SU-DHL-6 (cell line): ENCODE results near the gene TMEM178B.

Experiments used
- H2AFZ ChIP-seq: fragments of 200-600 bp; sonication (generic); 2 replicates; pipeline ENCODE4 v1.6.1; 2014; ENCODE audit warnings: low read depth, mild to moderate bottlenecking, moderate library complexity, mixed read lengths, antibody characterized with exemption, low read length; ENCODE audit not compliant: severe bottlenecking
- H3F3A ChIP-seq: fragments of 200-600 bp; shearing (Covaris generic); 2 replicates; pipeline ENCODE4 v1.6.0; 2016; ENCODE audit warnings: antibody characterized with exemption, mild to moderate bottlenecking; ENCODE audit not compliant: insufficient read depth
- H3K27ac ChIP-seq: fragments of 200-600 bp; sonication (generic); 2 replicates; pipeline ENCODE4 v1.5.1; 2016; ENCODE audit warnings: low read depth, mild to moderate bottlenecking, low read length, moderate library complexity, mixed read lengths
- H3K27me3 ChIP-seq: fragments of 200-600 bp; sonication (generic), shearing (Covaris generic); 2 replicates; pipeline ENCODE4 v1.6.0; 2014; ENCODE audit warnings: mild to moderate bottlenecking, low read length
- H3K36me3 ChIP-seq: fragments of 200-600 bp; sonication (generic); 2 replicates; pipeline ENCODE4 v1.6.1; 2014; ENCODE audit warnings: mild to moderate bottlenecking, low read length, mixed read lengths
- H3K4me2 ChIP-seq: fragments of 300-600, 200-600 bp; shearing (Covaris generic), sonication (generic); 2 replicates; pipeline ENCODE4 v1.6.0; 2014; ENCODE audit warnings: low read length, low read depth, mild to moderate bottlenecking; ENCODE audit not compliant: poor library complexity, severe bottlenecking
- H3K4me3 ChIP-seq: fragments of 200-600 bp; sonication (generic); 2 replicates; pipeline ENCODE4 v1.5.1; 2014; ENCODE audit warnings: antibody characterized with exemption, low read length, mild to moderate bottlenecking, mixed read lengths; ENCODE audit not compliant: insufficient read depth, poor library complexity, severe bottlenecking
- H3K79me2 ChIP-seq: fragments of 200-600 bp; sonication (generic); 2 replicates; pipeline ENCODE4 v1.6.1; 2014; ENCODE audit warnings: mild to moderate bottlenecking, low read length, moderate library complexity; ENCODE audit not compliant: insufficient read depth
- H3K9ac ChIP-seq: fragments of 200-600 bp; sonication (generic); 2 replicates; pipeline ENCODE4 v1.7.0; 2014; ENCODE audit warnings: mild to moderate bottlenecking, low read length
- H3K9me2 ChIP-seq: fragments of 200-600 bp; sonication (generic); replicated peaks from 2 replicates; pipeline ENCODE4 v1.6.1; 2014; ENCODE audit warnings: low read length; ENCODE audit not compliant: insufficient read depth
- H3K9me3 ChIP-seq: fragments of 200-600 bp; sonication (generic); 2 replicates; pipeline ENCODE4 v1.6.1; 2014; ENCODE audit warnings: low read length, mixed read lengths; ENCODE audit not compliant: insufficient read depth
- H4K20me1 ChIP-seq: fragments of 200-600 bp; sonication (generic); 2 replicates; pipeline ENCODE4 v1.6.1; 2014; ENCODE audit warnings: low read depth, mild to moderate bottlenecking, antibody characterized with exemption, low read length, moderate library complexity, mixed read lengths
- CTCF ChIP-seq: fragments of 200-600 bp; sonication (generic); IDR thresholded peaks from one replicate; pipeline ENCODE4 v1.5.1; 2017; ENCODE audit warnings: antibody characterized with exemption, mild to moderate bottlenecking, low read length, moderate library complexity; ENCODE audit not compliant: insufficient read depth, poor library complexity, severe bottlenecking
- EZH2phosphoT487 ChIP-seq: fragments of 200-600 bp; sonication (generic), shearing (Covaris generic); conservative IDR thresholded peaks from 2 replicates; pipeline ENCODE4 v1.6.1; 2018; ENCODE audit warnings: mild to moderate bottlenecking, antibody characterized with exemption, low read length, moderate library complexity, mixed read lengths

Gene TMEM178B

GRCh38 chr7:141513720-141514119, 439.9 kb downstream of the TMEM178B start:
- no peaks in the 10 kb centered on the region for H3K9me2 ChIP-seq
- no peaks in the 10 kb centered on the region for H4K20me1 ChIP-seq
- no peaks in the 10 kb centered on the region for H3K36me3 ChIP-seq
- no peak for TF ChIP-seq EZH2phosphoT487
- no peak for TF ChIP-seq CTCF
- no peaks in the 10 kb centered on the region for H3F3A ChIP-seq
- no peak overlapping the region for H2AFZ ChIP-seq
- no peak overlapping the region for H3K4me3 ChIP-seq
- H3K27ac ChIP-seq, result no peak overlapping the region
- no peaks in the 10 kb centered on the region for H3K9me3 ChIP-seq
- H3K4me2 ChIP-seq, result no peak overlapping the region
- no peaks in the 10 kb centered on the region for H3K27me3 ChIP-seq
- no peak overlapping the region for H3K9ac ChIP-seq
- H3K79me2 ChIP-seq, result no peaks in the 10 kb centered on the region

- Histone ChIP-seq H4K20me1 (no peaks in the 10 kb centered on the region), H3K9ac (no peak overlapping the region)
These were observed 442.1 kb downstream of the TMEM178B start for GRCh38 chr7:141515941-141516340.

GRCh38 chr7:141519623-141520022, 445.8 kb downstream of the TMEM178B start:
- H4K20me1 ChIP-seq, result no peaks in the 10 kb centered on the region
- no peak overlapping the region for H3K27ac ChIP-seq
- H3K9ac ChIP-seq, result no peak overlapping the region
- H3K4me2 ChIP-seq, result no peak overlapping the region
- no peaks in the 10 kb centered on the region for H3K27me3 ChIP-seq
- no peaks in the 10 kb centered on the region for H3K36me3 ChIP-seq
- H3K9me2 ChIP-seq, result no peaks in the 10 kb centered on the region
- H3K4me3 ChIP-seq, result no peak overlapping the region
- no peaks in the 10 kb centered on the region for H3K79me2 ChIP-seq
- H3F3A ChIP-seq, result no peaks in the 10 kb centered on the region
- TF ChIP-seq CTCF (no peak), EZH2phosphoT487 (no peak)
- no peak overlapping the region for H2AFZ ChIP-seq
- no peaks in the 10 kb centered on the region for H3K9me3 ChIP-seq

More at GRCh38 chr7:141515941-141516340, 442.1 kb downstream of the TMEM178B start:
- H2AFZ ChIP-seq, result no peak overlapping the region
- TF ChIP-seq CTCF (no peak), EZH2phosphoT487 (no peak)
- H3K27me3 ChIP-seq, result no peaks in the 10 kb centered on the region
- H3K36me3 ChIP-seq, result no peaks in the 10 kb centered on the region
- H3K9me2 ChIP-seq, result no peaks in the 10 kb centered on the region
- H3K4me3 ChIP-seq, result no peak overlapping the region
- no peak overlapping the region for H3K27ac ChIP-seq
- no peaks in the 10 kb centered on the region for H3K9me3 ChIP-seq
- H3F3A ChIP-seq, result no peaks in the 10 kb centered on the region
- no peaks in the 10 kb centered on the region for H3K79me2 ChIP-seq
- H3K4me2 ChIP-seq, result no peak overlapping the region
